Endothelial cell of umbilical vein (primary cell): Measurements from ENCODE around the gene SHROOM4.

Experiments
- CTCF ChIP-seq, 2 donors: IDR thresholded peaks; 1 replicate in 1 of 2; 2 replicates in 1 of 2; pipeline ENCODE4 v1.5.1; 2011; ENCODE audit warnings: low read length in 2 of 2, mild to moderate bottlenecking in 2 of 2, moderate library complexity in 2 of 2, control low read depth in 1 of 2, inconsistent platforms in 1 of 2, low read depth in 1 of 2; ENCODE audit not compliant: insufficient read depth in 1 of 2; ENCODE audit errors: extremely low read depth in 1 of 2
- EZH2 ChIP-seq: IDR thresholded peaks from 2 replicates; pipeline ENCODE4 v1.6.1; 2012; ENCODE audit warnings: borderline replicate concordance, low read depth, mild to moderate bottlenecking, moderate library complexity, low read length, inconsistent platforms; ENCODE audit not compliant: severe bottlenecking
- POLR2AphosphoS5 ChIP-seq: IDR thresholded peaks from 2 replicates; pipeline ENCODE4 v1.6.1; 2012; ENCODE audit warnings: low read depth, mild to moderate bottlenecking, control low read depth, low read length, moderate library complexity; ENCODE audit not compliant: insufficient read depth

GRCh38 chrX:50779694-50780093 lies 34.3 kb downstream of the SHROOM4 start:
- TF ChIP-seq CTCF (IDR thresholded peaks at IDR 0.05; ENCODE audit: extremely low read depth in 1 of 2, insufficient read depth in 1 of 2, low read depth in 1 of 2, low read length in 2 of 2) (no peak), EZH2 (no peak), POLR2AphosphoS5 (no peak)
